GM23338 (cell line): ENCODE results near the gene NPHS1.

Source experiments
- CREB1 ChIP-seq: fragments of 250-450 bp; sonication (Bioruptor Pico); IDR thresholded peaks from 2 replicates; pipeline ENCODE4 v1.5.0; 2020; ENCODE audit warnings: low read depth, mild to moderate bottlenecking, moderate library complexity
- EZH2 ChIP-seq: fragments of 200-600 bp; sonication (generic); IDR thresholded peaks from one replicate; pipeline ENCODE4 v1.8.0; 2017; ENCODE audit warnings: antibody characterized with exemption, mild to moderate bottlenecking, low read depth; ENCODE audit not compliant: unreplicated experiment
- EZH2phosphoT487 ChIP-seq: fragments of 200-600 bp; sonication (generic); IDR thresholded peaks from one replicate; pipeline ENCODE4 v1.8.1; 2018; ENCODE audit warnings: antibody characterized with exemption; ENCODE audit not compliant: unreplicated experiment
- JUNB ChIP-seq: IDR thresholded peaks from one replicate; pipeline ENCODE4 v1.6.1; 2016; ENCODE audit warnings: antibody characterized with exemption; ENCODE audit not compliant: unreplicated experiment
- NANOG ChIP-seq: IDR thresholded peaks from 2 replicates; pipeline ENCODE4 v1.6.1; 2016; ENCODE audit warnings: antibody characterized with exemption, borderline replicate concordance
- POLR2AphosphoS5 ChIP-seq: IDR thresholded peaks from 2 replicates; pipeline ENCODE4 v1.6.1; 2016; ENCODE audit warnings: antibody characterized with exemption, low read depth
- STAT1 ChIP-seq: IDR thresholded peaks from one replicate; pipeline ENCODE4 v1.6.1; 2016; ENCODE audit warnings: antibody characterized with exemption; ENCODE audit not compliant: unreplicated experiment
- ZNF114 ChIP-seq: fragments of 250-450 bp; sonication (Bioruptor Pico); IDR thresholded peaks from 2 replicates; pipeline ENCODE4 v1.5.0; 2020; ENCODE audit warnings: mild to moderate bottlenecking, moderate library complexity
- ZNF331 ChIP-seq: fragments of 250-450 bp; sonication (Bioruptor Pico); IDR thresholded peaks from 2 replicates; pipeline ENCODE4 v1.5.0; 2020; ENCODE audit warnings: low read depth, mild to moderate bottlenecking, moderate library complexity
- TF ChIP-seq, protein P1 (sequence below): IDR thresholded peaks from one replicate; pipeline ENCODE4 v1.6.1; 2018; ENCODE audit warnings: antibody characterized with exemption; ENCODE audit not compliant: unreplicated experiment
- TF ChIP-seq, protein P2 (sequence below), 2 experiments: fragments of 200-600 bp in 1 of 2; sonication (generic) in 1 of 2; conservative IDR thresholded peaks; 2 replicates each; pipeline versions ENCODE4 v1.5.1 to v1.6.1; 2016 to 2017; ENCODE audit warnings: antibody characterized with exemption in 2 of 2, low read depth in 2 of 2, mild to moderate bottlenecking in 2 of 2, moderate library complexity in 1 of 2
- TF ChIP-seq, protein P3 (sequence below): IDR thresholded peaks from 2 replicates; pipeline ENCODE4 v1.6.1; 2016; ENCODE audit warnings: antibody characterized with exemption

GRCh38 chr19:35805526-35806102, 46.7 kb downstream of the NPHS1 start:
- TF ChIP-seq, protein P1, sequence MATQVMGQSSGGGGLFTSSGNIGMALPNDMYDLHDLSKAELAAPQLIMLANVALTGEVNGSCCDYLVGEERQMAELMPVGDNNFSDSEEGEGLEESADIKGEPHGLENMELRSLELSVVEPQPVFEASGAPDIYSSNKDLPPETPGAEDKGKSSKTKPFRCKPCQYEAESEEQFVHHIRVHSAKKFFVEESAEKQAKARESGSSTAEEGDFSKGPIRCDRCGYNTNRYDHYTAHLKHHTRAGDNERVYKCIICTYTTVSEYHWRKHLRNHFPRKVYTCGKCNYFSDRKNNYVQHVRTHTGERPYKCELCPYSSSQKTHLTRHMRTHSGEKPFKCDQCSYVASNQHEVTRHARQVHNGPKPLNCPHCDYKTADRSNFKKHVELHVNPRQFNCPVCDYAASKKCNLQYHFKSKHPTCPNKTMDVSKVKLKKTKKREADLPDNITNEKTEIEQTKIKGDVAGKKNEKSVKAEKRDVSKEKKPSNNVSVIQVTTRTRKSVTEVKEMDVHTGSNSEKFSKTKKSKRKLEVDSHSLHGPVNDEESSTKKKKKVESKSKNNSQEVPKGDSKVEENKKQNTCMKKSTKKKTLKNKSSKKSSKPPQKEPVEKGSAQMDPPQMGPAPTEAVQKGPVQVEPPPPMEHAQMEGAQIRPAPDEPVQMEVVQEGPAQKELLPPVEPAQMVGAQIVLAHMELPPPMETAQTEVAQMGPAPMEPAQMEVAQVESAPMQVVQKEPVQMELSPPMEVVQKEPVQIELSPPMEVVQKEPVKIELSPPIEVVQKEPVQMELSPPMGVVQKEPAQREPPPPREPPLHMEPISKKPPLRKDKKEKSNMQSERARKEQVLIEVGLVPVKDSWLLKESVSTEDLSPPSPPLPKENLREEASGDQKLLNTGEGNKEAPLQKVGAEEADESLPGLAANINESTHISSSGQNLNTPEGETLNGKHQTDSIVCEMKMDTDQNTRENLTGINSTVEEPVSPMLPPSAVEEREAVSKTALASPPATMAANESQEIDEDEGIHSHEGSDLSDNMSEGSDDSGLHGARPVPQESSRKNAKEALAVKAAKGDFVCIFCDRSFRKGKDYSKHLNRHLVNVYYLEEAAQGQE = no peak
- TF ChIP-seq EZH2phosphoT487 (no peak), EZH2 (no peak), JUNB (no peak), CREB1 (CRISPR knock-in tag) (no peak), POLR2AphosphoS5 (no peak), STAT1 (no peak), NANOG (no peak), ZNF114 (CRISPR knock-in tag) (no peak), ZNF331 (no peak)
- TF ChIP-seq, protein P2, sequence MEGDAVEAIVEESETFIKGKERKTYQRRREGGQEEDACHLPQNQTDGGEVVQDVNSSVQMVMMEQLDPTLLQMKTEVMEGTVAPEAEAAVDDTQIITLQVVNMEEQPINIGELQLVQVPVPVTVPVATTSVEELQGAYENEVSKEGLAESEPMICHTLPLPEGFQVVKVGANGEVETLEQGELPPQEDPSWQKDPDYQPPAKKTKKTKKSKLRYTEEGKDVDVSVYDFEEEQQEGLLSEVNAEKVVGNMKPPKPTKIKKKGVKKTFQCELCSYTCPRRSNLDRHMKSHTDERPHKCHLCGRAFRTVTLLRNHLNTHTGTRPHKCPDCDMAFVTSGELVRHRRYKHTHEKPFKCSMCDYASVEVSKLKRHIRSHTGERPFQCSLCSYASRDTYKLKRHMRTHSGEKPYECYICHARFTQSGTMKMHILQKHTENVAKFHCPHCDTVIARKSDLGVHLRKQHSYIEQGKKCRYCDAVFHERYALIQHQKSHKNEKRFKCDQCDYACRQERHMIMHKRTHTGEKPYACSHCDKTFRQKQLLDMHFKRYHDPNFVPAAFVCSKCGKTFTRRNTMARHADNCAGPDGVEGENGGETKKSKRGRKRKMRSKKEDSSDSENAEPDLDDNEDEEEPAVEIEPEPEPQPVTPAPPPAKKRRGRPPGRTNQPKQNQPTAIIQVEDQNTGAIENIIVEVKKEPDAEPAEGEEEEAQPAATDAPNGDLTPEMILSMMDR (conservative IDR thresholded peaks at IDR 0.05; ENCODE audit: low read depth in 2 of 2) = no peak
- TF ChIP-seq, protein P3, sequence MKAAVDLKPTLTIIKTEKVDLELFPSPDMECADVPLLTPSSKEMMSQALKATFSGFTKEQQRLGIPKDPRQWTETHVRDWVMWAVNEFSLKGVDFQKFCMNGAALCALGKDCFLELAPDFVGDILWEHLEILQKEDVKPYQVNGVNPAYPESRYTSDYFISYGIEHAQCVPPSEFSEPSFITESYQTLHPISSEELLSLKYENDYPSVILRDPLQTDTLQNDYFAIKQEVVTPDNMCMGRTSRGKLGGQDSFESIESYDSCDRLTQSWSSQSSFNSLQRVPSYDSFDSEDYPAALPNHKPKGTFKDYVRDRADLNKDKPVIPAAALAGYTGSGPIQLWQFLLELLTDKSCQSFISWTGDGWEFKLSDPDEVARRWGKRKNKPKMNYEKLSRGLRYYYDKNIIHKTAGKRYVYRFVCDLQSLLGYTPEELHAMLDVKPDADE = no peak
